PFSK-1 (cell line): ENCODE measurements around the gene MACROH2A1.

Source experiments
- FOXP2 ChIP-seq: optimal IDR thresholded peaks from 2 replicates; pipeline ENCODE3; 2011; ENCODE audit warnings: borderline replicate concordance, control low read depth, inconsistent platforms; ENCODE audit not compliant: insufficient read depth; ENCODE audit errors: extremely low read length, extremely low read depth
- POLR2AphosphoS5 ChIP-seq: IDR thresholded peaks from 2 replicates; pipeline ENCODE4 v1.6.1; 2012; ENCODE audit warnings: low read depth, mild to moderate bottlenecking, control low read depth, low read length, moderate library complexity
- SIN3A ChIP-seq: IDR thresholded peaks from 2 replicates; pipeline ENCODE4 v1.6.1; 2012; ENCODE audit warnings: mild to moderate bottlenecking, low read length, moderate library complexity, borderline replicate concordance; ENCODE audit not compliant: insufficient read depth
- TAF1 ChIP-seq: IDR thresholded peaks from 2 replicates; pipeline ENCODE4 v1.6.1; 2012; ENCODE audit warnings: low read length, control low read depth, borderline replicate concordance; ENCODE audit not compliant: insufficient read depth
- TF ChIP-seq, protein P1 (sequence below), 2 experiments: IDR thresholded peaks; 2 replicates each; pipeline versions ENCODE4 v1.6.1 to v1.8.0; 2011 to 2012; ENCODE audit warnings: low read depth in 2 of 2, low read length in 2 of 2, control low read depth in 1 of 2, inconsistent platforms in 1 of 2, mild to moderate bottlenecking in 1 of 2, moderate library complexity in 1 of 2; ENCODE audit not compliant: insufficient read depth in 1 of 2

GRCh38 chr5:135329066-135329912 lies 69.7 kb downstream of the MACROH2A1 start:
- no peak for TF ChIP-seq POLR2AphosphoS5
- TF ChIP-seq, protein P1, sequence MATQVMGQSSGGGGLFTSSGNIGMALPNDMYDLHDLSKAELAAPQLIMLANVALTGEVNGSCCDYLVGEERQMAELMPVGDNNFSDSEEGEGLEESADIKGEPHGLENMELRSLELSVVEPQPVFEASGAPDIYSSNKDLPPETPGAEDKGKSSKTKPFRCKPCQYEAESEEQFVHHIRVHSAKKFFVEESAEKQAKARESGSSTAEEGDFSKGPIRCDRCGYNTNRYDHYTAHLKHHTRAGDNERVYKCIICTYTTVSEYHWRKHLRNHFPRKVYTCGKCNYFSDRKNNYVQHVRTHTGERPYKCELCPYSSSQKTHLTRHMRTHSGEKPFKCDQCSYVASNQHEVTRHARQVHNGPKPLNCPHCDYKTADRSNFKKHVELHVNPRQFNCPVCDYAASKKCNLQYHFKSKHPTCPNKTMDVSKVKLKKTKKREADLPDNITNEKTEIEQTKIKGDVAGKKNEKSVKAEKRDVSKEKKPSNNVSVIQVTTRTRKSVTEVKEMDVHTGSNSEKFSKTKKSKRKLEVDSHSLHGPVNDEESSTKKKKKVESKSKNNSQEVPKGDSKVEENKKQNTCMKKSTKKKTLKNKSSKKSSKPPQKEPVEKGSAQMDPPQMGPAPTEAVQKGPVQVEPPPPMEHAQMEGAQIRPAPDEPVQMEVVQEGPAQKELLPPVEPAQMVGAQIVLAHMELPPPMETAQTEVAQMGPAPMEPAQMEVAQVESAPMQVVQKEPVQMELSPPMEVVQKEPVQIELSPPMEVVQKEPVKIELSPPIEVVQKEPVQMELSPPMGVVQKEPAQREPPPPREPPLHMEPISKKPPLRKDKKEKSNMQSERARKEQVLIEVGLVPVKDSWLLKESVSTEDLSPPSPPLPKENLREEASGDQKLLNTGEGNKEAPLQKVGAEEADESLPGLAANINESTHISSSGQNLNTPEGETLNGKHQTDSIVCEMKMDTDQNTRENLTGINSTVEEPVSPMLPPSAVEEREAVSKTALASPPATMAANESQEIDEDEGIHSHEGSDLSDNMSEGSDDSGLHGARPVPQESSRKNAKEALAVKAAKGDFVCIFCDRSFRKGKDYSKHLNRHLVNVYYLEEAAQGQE (IDR thresholded peaks at IDR 0.05; ENCODE audit: insufficient read depth in 1 of 2, low read depth in 2 of 2, low read length in 2 of 2), result no peak
- no peak for TF ChIP-seq FOXP2
- no peak for TF ChIP-seq TAF1
- TF ChIP-seq SIN3A, result no peak
